Cardiac fibroblast (primary cell): ENCODE measurements around the gene PLEKHA1.

Experiments
- DNase-seq, 2 donors: peaks; one replicate each; pipeline versions ENCODE4 v3.0.0 to v3.0.0-alpha.2; 2010; ENCODE audit warnings: low read depth in 2 of 2
- H3K4me3 ChIP-seq, 2 donors: replicated peaks in 1 of 2; 1 replicate in 1 of 2; 2 replicates in 1 of 2; pipeline ENCODE4 v1.5.1; 2011; ENCODE audit warnings: low read depth in 2 of 2, low read length in 2 of 2, mild to moderate bottlenecking in 2 of 2, moderate library complexity in 1 of 2
- TF ChIP-seq, protein P1 (sequence below): IDR thresholded peaks from one replicate; pipeline ENCODE4 v1.5.1; 2011; ENCODE audit warnings: low read depth, mild to moderate bottlenecking, low read length, inconsistent platforms

PLEKHA1 gene

DNA sequence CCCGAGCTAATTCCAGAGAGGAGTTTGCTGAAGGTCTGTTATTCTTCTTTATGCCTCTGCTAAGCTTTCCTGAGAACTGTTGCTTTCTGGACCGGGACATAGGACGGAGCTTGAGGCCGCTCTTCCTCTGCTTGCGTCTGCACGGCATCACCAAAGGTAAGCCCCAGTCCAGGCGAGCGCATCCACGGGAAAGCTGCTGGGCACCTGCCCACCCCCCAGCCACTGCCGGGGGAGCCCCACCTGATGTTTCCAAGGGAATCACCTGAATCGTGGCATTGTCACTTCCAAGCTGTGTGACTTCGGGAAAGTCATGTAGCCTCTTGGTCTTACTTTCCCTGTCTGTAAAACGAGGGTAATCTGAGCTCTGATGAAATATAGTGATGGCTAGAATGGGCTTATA lies 45.1 kb upstream of the PLEKHA1 start:
- DNase-seq, result no peak
- H3K4me3 ChIP-seq, result no peak overlapping the region
- TF ChIP-seq, protein P1, sequence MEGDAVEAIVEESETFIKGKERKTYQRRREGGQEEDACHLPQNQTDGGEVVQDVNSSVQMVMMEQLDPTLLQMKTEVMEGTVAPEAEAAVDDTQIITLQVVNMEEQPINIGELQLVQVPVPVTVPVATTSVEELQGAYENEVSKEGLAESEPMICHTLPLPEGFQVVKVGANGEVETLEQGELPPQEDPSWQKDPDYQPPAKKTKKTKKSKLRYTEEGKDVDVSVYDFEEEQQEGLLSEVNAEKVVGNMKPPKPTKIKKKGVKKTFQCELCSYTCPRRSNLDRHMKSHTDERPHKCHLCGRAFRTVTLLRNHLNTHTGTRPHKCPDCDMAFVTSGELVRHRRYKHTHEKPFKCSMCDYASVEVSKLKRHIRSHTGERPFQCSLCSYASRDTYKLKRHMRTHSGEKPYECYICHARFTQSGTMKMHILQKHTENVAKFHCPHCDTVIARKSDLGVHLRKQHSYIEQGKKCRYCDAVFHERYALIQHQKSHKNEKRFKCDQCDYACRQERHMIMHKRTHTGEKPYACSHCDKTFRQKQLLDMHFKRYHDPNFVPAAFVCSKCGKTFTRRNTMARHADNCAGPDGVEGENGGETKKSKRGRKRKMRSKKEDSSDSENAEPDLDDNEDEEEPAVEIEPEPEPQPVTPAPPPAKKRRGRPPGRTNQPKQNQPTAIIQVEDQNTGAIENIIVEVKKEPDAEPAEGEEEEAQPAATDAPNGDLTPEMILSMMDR, result no peak

DNA sequence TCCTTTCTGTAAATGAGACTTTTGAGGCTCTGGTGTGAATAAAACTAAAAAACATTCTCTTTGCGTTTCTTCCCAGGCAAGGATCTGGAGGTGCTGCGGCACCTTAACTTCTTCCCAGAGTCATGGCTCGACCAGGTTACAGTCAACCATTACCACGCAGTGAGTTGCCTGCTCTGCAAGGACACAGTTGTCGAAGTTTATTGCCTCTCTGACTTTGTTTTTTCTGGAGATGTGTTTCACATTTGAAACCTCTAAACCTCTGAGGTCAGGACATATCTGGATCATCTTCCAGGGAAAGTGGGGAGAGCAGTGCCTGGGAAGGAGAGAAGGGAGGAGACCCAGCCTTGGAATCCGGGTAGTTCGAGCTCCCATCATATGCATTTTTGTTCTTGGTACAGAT lies 43.4 kb upstream of the PLEKHA1 start:
- DNase-seq, result no peak
- TF ChIP-seq, protein P1, result no peak
- H3K4me3 ChIP-seq, result no peak overlapping the region

DNA sequence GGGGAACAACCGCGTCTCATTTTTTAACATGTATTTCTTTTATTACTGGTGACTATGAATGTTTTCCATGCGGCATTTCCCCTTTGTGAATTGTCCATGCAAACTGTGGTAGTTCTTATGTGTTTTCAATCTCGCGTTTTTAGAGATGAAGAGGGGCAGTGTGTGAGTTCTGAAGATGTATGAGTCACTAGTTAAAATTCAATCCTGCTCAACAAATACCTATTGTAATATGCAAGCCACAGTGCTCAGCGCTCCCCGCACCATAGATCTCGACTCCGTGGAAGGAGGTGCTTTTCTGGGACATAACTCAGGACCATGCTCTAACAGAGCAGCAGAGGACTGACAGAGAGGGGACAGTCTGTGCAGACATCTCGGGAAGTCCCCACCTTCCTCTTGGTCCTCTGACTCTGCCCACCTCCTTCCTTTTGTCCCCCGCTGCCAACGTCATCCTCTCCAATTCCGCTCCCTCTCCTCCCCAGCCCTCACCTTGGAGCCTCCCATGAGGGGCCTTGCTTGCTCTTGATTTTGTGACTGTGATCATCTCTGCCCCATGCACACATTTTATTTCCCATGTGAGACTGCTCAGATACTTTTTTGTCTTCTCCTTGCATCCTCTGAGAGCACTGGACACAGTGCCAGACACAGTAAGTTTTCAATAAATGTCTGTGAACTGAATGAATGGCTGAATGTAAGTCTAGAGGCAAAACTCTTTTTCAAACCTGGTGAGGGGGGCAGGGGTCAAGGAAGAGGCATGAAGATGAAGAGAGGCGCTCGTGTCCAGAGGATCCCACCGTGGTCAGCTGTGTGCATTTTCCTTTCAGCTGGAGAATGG lies 42.7 kb upstream of the PLEKHA1 start:
- no peak for DNase-seq
- no peak overlapping the region for H3K4me3 ChIP-seq
- TF ChIP-seq, protein P1, result no peak

DNA sequence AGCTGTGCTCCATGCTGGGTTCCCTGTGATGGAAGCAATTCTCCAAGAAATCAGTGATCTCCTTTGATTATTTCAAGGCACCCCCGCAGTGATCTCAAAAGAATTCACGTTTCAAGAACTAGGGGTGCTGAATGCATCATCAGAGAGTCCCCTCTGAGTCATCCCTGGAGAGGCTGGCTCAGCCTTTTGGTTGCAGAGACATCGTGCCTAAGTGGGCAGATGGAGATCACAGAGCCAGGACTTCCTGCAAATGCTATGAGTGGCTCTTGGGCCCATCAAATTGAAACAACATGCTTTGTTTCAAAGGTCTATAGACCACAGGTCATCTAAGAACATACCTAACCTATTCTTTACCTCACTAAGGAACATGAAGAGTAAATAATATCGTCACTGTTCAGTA lies 41.5 kb upstream of the PLEKHA1 start:
- no peak for DNase-seq
- no peak overlapping the region for H3K4me3 ChIP-seq
- TF ChIP-seq, protein P1, result no peak

DNA sequence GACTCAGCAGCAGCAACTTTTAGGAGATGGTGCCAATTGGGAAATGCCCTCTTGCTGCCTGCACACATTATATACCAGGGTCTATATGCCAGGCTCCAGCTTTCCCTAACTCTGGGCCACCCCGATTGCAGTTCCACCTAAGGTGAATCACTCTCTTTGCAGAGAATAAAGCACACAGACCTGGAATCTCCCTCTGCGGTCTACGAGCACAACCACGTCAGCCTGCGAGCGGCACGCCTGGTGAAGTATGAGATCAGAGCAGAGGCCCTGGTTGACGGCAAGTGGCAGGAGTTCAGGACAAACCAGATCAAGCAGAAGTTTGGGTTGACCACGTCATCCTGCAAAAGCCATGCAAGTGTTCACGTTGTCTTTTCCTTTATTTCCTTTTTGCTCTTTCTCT lies 38.2 kb upstream of the PLEKHA1 start:
- TF ChIP-seq, protein P1, result no peak
- no peak overlapping the region for H3K4me3 ChIP-seq
- DNase-seq, result no peak

DNA sequence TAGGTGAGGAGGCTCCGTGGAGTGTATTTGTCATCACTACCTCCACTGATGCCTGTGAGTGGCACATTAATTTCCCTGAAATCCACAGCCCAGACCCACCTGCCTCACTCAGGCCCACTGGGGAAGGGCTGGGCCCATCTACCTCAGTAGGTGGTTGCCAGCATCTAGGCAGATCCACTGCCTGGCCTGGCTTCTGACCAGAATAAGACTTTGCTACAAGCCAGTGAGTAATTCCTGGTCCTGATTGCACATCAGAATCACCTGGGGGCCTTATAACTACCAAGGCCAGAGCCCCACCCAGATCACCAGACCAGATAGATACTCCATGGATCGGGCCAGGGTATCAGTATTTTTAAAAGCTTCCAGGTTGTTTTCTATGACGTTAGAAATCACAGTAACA lies 37.5 kb upstream of the PLEKHA1 start:
- H3K4me3 ChIP-seq, result no peak overlapping the region
- no peak for DNase-seq
- TF ChIP-seq, protein P1, result no peak
